ENCODE results near the gene SKA3.

SKA3 gene

DNA sequence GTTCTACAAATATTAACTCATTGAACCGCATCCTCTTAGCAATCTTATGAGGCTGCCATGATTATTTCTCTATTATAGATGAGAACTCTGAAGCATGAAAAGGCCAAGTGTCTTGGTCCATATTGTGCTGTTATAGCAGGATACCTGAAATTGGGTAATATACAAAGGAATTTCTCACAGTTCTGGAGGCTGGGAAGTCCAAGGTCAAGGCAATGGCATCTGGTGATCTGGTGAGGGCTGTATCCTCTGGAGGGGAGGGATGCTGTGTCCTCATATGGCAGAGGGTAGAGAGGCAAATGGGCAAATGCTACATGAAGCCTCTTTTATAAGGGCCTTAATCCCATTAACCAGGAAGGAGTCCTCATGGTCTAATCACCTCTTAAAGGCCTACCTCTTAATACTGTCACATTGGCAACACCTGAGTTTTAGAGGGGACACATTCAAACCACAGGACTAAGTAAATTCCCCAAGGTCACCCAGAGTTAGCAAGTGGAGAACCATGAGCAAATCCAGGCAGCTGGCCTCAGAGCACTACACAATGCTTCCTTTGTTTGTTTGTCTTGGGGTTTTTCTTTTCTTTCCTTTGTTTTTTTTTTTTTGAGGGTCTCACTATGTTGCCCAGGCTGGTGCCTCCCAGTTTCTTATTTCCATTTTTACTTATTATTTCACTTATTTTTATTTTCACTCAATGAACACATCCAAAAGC lies 59.1 kb downstream of the SKA3 start:
- in situ Hi-C loops (cut with MboI; ENCODE audit: low sequenced_read_pairs) = no loop called here

DNA sequence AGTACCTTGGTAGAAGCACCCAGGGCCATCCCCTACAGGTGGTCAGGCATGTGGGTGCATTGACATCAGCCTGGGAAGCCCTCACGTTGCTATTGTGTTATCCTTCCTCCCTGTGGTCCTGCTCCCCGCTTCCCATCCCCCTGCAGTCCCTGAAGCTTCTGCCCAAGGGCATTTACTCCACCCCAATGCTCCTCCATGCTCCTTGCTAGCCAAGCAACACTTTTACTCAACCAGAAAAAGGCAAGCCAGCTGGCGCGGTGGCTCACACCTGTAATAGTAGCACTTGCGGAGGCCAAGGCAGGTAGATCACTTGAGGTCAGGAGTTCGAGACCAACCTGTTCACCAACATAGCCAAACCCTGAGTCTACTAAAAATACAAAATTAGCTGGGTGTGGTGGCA lies 60.2 kb downstream of the SKA3 start:
- in situ Hi-C loops (cut with MboI; ENCODE audit: low sequenced_read_pairs) = no loop called here

DNA sequence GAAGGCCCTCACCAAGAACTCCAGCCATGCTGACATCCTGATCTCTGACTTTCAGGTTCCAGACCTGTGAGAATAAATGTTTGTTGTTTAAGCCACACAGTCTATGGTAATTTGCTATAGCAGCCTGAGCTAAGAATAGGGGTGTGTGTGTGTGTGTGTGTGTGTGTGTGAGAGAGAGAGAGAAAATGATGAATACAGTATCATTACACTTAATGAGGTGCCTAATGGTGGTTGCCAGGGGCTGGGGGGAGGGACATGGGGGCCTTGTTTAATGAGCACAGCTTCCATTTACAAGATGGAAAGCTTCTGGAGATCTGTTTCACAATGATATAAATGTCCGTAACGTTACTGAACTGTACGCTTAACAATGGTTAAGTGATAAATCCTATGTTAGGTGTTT lies 61.1 kb downstream of the SKA3 start:
- in situ Hi-C loops (cut with MboI; ENCODE audit: low sequenced_read_pairs) = no loop called here

DNA sequence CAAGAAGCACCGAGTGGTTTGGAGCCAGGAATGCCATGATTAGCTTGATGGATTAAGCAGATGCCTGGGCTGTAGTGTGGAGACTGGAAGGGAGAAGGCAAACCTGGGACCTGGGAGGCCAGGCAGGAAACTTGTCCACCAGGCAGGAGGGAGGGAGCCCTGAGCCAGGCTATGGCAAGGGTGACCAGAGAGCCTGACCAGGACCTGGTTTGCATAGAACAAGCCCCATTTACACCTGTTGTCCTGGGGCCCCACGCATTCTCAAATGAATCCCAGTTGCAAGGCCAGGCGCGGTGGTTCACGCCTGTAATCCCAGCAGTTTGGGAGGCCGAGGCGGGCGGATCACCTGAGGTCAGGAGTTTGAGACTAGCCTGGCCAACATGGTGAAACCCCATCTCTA lies 64.8 kb downstream of the SKA3 start:
- in situ Hi-C loops (cut with MboI; ENCODE audit: low sequenced_read_pairs) = no loop called here

DNA sequence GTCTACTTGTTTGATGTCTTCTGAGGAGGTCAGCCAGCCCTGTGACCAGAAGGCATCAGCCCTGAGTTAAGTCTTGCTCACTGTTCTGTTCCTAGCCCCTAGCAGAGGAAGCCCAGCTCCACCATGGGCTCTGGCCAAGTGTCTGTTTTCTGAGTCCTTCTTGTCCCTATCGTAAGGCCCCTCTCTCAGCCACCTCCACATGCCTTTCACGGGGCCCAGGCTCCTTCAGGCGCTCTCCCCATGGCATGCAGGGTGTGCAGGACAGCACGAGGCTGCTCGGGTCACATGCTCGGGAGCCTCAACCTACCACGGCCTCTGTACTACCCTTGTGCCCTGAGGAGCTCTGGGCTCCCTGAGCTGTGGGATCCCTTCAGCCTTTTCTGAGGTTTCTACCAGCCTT lies 67.2 kb downstream of the SKA3 start:
- in situ Hi-C loops (cut with MboI; ENCODE audit: low sequenced_read_pairs) = no loop called here

DNA sequence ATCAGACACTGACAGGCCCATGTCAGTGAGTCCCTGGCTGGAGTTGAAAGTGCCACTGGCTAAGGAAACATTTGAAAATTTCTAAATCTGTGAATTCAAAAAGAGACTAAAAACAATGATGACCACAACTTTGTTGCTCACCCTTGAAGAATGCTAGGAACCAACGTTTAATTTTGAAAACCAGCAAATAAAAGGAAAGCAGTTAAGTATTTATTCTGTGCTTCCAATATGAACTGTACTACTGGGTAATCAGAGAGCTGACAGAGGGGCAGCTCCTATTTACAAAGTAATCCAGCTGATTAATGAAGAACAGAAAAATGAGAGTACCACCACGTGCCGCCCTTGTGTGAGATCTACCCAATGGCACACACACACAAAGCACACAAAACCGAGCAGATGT lies 70.3 kb downstream of the SKA3 start:
- in situ Hi-C loops (cut with MboI; ENCODE audit: low sequenced_read_pairs) = no loop called here

DNA sequence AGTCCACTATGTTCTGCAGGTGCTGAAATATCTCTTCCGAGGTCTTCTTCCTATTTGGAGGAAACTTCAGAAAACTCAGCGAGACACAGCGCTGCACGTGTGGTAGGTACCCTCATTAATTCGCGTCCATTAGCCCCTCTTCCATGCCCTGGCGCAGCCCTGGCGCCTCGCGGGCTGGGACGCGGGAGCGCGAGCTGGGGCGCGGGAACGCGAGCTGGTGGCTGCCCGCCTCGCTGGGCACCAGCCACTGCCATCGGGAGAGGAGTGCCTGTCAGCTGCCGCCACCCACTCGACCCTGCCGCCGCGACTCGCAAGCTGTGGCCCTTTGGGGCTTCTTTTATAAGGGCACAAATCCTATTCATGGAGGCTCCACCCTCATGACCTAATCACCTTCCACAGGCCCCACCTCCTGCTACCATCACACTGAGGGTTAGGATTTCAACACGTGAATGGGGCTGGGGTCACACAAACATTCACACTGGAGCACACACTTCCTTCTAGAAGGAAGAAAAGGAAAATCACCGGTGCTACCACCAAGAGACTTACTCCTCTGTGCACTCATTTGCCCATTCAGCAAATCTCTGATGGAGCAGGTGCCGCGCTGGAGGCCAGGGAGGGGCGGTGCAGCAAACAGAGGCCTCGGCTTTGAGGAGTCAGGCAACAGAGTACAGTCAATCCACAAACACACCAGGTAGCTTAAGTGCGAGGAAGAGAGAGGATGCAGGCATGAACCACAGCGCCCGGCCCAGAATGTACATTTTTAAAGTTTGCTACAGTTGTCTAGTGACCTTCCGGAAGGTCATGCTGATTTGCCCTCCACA lies 71.9 kb downstream of the SKA3 start:
- in situ Hi-C loops (cut with MboI; ENCODE audit: low sequenced_read_pairs) = no loop called here

Measured in HL-60/S4 treated with phorbol 12-myristate 13-acetate at 8.2 ng/mL for 4 days and 3 days (cell line).